Measurements from ENCODE around the gene UIMC1. TPM values are rescaled to one million over a fixed set of nuclear protein-coding genes. Genes with fewer than 3 reads are reported as not detected.
"Not testable (repeated sequence)": the region's sequence is repeated elsewhere in the genome, so short reads cannot be mapped to it uniquely, and the experiment has no call there.

UIMC1 gene
- total RNA-seq, 4 donors from 2014 or later, result 30.0 to 34.3 (median 32.4) TPM

- TF ChIP-seq POLR2A (IDR thresholded peaks at IDR 0.05) (no peak), CTCF (IDR thresholded peaks at IDR 0.05) (no peak)
- Histone ChIP-seq H3K27ac (no peak overlapping the region), H3K9me3 (no peaks in the 10 kb centered on the region), H3K36me3 (no peaks in the 10 kb centered on the region), H3K27me3 (no peaks in the 10 kb centered on the region), H3K4me1 (no peaks in the 10 kb centered on the region), H3K4me3 (replicated peaks in 1 of 3) (no peak overlapping the region)
- WGBS, 2 donors, result 36 to 45% methylated on average over 12 to 23 of the region's 27 CpGs
- intact Hi-C loops (cut with DNase I), result no loop called here
- DNase-seq, result no peak
These were observed 130.6 kb downstream of the UIMC1 start for GRCh38 chr5:176875783-176876505.

DNA sequence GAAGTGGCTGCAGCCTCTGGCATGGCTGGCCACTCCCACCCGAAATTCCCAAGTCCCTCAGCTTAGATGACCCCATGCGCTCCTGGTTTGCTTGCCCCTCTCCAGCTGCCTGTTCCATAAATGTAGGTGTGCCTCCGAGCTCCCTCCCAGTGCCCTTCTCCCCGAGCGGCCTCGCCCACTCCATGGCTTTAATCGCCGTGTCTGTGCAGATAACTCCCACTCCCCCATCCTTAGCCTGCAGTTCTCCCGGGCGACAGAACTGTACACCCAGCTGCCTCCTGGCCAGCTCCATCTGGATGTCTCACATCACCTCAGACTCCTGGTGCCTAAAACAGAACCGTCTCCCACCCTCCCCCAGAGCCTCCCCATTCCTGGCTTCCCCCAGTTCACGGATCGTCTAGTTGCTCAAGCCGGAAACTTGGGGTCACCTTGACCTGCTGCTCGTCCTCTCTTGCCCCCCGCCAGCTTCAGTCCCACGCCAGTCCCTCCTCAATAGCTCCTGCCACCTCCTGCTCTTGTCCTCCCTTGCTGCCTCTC, 131.5 kb downstream of the UIMC1 start:
- no peak for DNase-seq
- WGBS, 2 donors, result 65 to 66% methylated on average over 17 of the region's 17 CpGs
- Histone ChIP-seq H3K27me3 (no peaks in the 10 kb centered on the region), H3K9me3 (no peaks in the 10 kb centered on the region), H3K36me3 (no peaks in the 10 kb centered on the region), H3K27ac (no peak overlapping the region), H3K4me3 (replicated peaks in 1 of 3) (no peak overlapping the region), H3K4me1 (no peaks in the 10 kb centered on the region)
- intact Hi-C loops (cut with DNase I), result no loop called here
- TF ChIP-seq POLR2A (IDR thresholded peaks at IDR 0.05) (no peak), CTCF (IDR thresholded peaks at IDR 0.05) (no peak)

GRCh38 chr5:176874198-176874780, 132.3 kb downstream of the UIMC1 start:
- no peaks in the 10 kb centered on the region for H3K4me1 ChIP-seq
- WGBS, 2 donors, result 75 to 80% methylated on average over 19 to 20 of the region's 20 CpGs
- no peaks in the 10 kb centered on the region for H3K27me3 ChIP-seq
- no peaks in the 10 kb centered on the region for H3K9me3 ChIP-seq
- H3K27ac ChIP-seq, result no peak overlapping the region
- no peak for DNase-seq
- H3K4me3 ChIP-seq (replicated peaks in 1 of 3), result no peak overlapping the region
- TF ChIP-seq CTCF (IDR thresholded peaks at IDR 0.05) (no peak), POLR2A (IDR thresholded peaks at IDR 0.05) (no peak)
- intact Hi-C loops (cut with DNase I), result no loop called here
- no peaks in the 10 kb centered on the region for H3K36me3 ChIP-seq

- WGBS, 2 donors, result 61 to 63% methylated on average over 10 to 15 of the region's 16 CpGs
- Histone ChIP-seq H3K27ac (no peak overlapping the region), H3K4me3 (replicated peaks in 1 of 3) (no peak overlapping the region), H3K4me1 (no peaks in the 10 kb centered on the region), H3K36me3 (no peaks in the 10 kb centered on the region), H3K9me3 (no peaks in the 10 kb centered on the region), H3K27me3 (no peaks in the 10 kb centered on the region)
- no peak for DNase-seq
- intact Hi-C loops (cut with DNase I), result no loop called here
- no peak for TF ChIP-seq CTCF (IDR thresholded peaks at IDR 0.05)
- TF ChIP-seq POLR2A (IDR thresholded peaks at IDR 0.05), result no peak
These were observed 132.9 kb downstream of the UIMC1 start for GRCh38 chr5:176873541-176874172.

DNA sequence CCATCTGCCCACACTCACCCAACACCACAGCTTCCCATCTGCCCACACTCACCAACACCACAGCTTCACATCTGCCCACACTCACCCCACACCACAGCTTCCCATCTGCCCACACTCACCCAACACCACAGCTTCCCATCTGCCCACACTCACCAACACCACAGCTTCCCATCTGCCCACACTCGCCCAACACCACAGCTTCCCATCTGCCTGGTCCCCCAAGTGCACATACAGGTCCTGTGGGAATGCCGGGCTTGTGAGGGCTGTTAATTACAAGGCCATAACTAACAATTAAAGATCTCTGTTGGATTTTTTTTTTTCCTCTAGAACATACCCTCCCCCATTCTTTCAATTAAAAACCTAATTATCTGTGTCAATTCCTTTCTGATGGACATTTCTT, 133.6 kb downstream of the UIMC1 start:
- H3K36me3 ChIP-seq; intact Hi-C loops (cut with DNase I); H3K9me3 ChIP-seq; H3K27me3 ChIP-seq; H3K4me1 ChIP-seq; H3K4me3 ChIP-seq (replicated peaks in 1 of 3); H3K27ac ChIP-seq; DNase-seq: not testable (repeated sequence)
- 67 to 69% methylated on average over 2 of the region's 2 CpGs for WGBS, 2 donors

DNA sequence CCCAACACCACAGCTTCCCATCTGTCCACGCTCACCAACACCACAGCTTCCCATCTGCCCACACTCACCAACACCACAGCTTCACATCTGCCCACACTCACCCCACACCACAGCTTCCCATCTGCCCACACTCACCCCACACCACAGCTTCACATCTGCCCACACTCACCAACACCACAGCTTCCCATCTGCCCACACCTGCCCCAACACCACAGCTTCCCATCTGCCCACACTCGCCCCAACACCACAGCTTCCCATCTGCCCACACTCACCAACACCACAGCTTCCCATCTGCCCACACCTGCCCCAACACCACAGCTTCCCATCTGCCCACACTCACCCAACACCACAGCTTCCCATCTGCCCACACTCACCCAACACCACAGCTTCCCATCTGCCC, 134.0 kb downstream of the UIMC1 start:
- H3K4me3 ChIP-seq (replicated peaks in 1 of 3); DNase-seq; H3K27me3 ChIP-seq; H3K4me1 ChIP-seq; H3K27ac ChIP-seq; H3K9me3 ChIP-seq; H3K36me3 ChIP-seq; intact Hi-C loops (cut with DNase I): not testable (repeated sequence)
- WGBS, 2 donors, result 76 to 77% methylated on average over 2 of the region's 2 CpGs

- H3K27ac ChIP-seq; H3K27me3 ChIP-seq; H3K36me3 ChIP-seq; DNase-seq; H3K4me1 ChIP-seq; intact Hi-C loops (cut with DNase I); H3K9me3 ChIP-seq; H3K4me3 ChIP-seq (replicated peaks in 1 of 3): not testable (repeated sequence)
- WGBS, 2 donors, result 83 to 92% methylated on average over 9 to 10 of the region's 10 CpGs
These were observed 135.9 kb downstream of the UIMC1 start for GRCh38 chr5:176870644-176871043.

All from thyroid gland (tissue), 4 donors.